ENCODE results near the gene SPSB1.

Gene SPSB1

DNA sequence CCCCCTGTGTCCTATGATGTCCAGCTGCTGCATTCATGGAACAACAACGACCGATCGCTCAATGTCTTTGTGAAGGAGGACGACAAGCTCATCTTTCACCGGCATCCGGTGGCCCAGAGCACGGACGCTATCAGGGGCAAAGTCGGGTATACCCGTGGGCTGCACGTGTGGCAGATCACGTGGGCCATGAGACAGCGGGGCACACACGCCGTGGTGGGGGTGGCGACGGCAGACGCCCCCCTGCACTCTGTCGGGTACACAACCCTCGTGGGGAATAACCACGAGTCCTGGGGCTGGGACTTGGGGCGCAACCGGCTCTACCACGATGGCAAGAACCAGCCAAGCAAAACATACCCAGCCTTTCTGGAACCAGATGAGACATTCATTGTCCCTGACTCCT lies 63.3 kb downstream of the SPSB1 start:
- Mint-ChIP-seq H3K36me3 (ENCODE audit: low read depth) (peaks cover 26% of the 10 kb centered on the region), H3K9me3 (no peaks in the 10 kb centered on the region), H3K4me1 (peaks cover 31% of the 10 kb centered on the region), H3K4me3 (no peak overlapping the region), H3K27me3 (ENCODE audit: low read depth) (peaks cover 2% of the 10 kb centered on the region), H3K27ac (no peak overlapping the region)
- TF ChIP-seq, protein P1, sequence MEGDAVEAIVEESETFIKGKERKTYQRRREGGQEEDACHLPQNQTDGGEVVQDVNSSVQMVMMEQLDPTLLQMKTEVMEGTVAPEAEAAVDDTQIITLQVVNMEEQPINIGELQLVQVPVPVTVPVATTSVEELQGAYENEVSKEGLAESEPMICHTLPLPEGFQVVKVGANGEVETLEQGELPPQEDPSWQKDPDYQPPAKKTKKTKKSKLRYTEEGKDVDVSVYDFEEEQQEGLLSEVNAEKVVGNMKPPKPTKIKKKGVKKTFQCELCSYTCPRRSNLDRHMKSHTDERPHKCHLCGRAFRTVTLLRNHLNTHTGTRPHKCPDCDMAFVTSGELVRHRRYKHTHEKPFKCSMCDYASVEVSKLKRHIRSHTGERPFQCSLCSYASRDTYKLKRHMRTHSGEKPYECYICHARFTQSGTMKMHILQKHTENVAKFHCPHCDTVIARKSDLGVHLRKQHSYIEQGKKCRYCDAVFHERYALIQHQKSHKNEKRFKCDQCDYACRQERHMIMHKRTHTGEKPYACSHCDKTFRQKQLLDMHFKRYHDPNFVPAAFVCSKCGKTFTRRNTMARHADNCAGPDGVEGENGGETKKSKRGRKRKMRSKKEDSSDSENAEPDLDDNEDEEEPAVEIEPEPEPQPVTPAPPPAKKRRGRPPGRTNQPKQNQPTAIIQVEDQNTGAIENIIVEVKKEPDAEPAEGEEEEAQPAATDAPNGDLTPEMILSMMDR (IDR thresholded peaks at IDR 0.05; ENCODE audit: unreplicated experiment in 3 of 3) = no peak

DNA sequence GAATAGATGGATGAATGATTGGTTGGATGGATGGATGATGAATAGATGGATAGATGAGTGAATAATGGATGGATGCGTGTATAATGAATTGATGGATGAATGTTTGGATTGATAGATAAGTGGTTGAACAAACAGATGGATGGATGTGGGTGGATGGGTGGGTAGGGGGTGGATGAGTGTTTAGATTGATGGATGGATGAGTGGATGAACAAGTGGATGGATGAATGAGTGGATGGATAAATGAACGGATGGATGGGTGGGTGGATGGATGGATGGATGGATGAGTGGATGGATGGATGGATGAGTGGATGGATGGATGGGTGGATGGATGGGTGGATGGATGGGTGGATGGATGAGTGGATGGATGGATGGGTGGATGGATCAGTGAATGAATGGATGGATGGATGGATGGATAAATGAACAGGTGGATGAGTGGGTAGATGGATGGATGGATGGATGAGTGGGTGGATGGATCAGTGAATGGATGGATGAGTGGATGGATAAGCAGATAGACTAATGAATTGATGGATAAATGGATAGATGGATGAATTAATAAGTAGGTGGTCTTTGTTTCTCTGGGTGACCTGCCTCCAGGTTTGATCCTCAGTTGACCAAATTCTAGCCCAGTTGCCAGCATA lies 64.3 kb downstream of the SPSB1 start:
- H3K4me1 Mint-ChIP-seq = peaks cover 24% of the 10 kb centered on the region
- no peaks in the 10 kb centered on the region for H3K27me3 Mint-ChIP-seq (ENCODE audit: low read depth)
- TF ChIP-seq, protein P1 (IDR thresholded peaks at IDR 0.05; ENCODE audit: unreplicated experiment in 3 of 3) = no peak

DNA sequence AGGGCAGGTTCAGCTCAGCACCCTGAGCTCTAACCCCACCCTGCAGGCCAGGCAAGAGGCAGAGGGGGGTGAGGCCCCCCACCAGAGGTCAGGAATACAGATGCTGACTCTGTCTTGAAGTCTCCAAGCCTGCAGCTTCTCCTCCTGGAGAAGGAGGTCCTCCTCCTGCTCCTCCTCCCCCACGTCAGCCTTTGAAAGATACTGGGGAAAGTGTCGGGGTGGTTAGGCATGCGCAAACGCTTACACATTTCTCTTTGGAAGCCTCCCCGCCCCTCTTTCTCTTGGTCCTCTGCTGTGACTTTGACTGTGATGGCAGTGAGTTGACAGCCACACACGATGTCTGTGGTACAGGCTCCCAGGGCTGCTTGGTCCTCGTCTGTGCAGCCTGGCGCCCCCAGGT lies 65.3 kb downstream of the SPSB1 start:
- peaks cover 24% of the 10 kb centered on the region for H3K4me1 Mint-ChIP-seq
- H3K27ac Mint-ChIP-seq = no peak overlapping the region
- no peaks in the 10 kb centered on the region for H3K9me3 Mint-ChIP-seq
- no peaks in the 10 kb centered on the region for H3K27me3 Mint-ChIP-seq (ENCODE audit: low read depth)
- peaks cover 26% of the 10 kb centered on the region for H3K36me3 Mint-ChIP-seq (ENCODE audit: low read depth)
- TF ChIP-seq, protein P1 (IDR thresholded peaks at IDR 0.05; ENCODE audit: unreplicated experiment in 3 of 3) = no peak
- H3K4me3 Mint-ChIP-seq = no peak overlapping the region

More for the DNA sequence above, 64.3 kb downstream of the SPSB1 start:
- Mint-ChIP-seq H3K27ac (peak overlapping the region in 2 of 3 experiments; percentile 1 to 15), H3K4me3 (no peak overlapping the region), H3K36me3 (ENCODE audit: low read depth) (peaks cover 26% of the 10 kb centered on the region), H3K9me3 (no peaks in the 10 kb centered on the region)

DNA sequence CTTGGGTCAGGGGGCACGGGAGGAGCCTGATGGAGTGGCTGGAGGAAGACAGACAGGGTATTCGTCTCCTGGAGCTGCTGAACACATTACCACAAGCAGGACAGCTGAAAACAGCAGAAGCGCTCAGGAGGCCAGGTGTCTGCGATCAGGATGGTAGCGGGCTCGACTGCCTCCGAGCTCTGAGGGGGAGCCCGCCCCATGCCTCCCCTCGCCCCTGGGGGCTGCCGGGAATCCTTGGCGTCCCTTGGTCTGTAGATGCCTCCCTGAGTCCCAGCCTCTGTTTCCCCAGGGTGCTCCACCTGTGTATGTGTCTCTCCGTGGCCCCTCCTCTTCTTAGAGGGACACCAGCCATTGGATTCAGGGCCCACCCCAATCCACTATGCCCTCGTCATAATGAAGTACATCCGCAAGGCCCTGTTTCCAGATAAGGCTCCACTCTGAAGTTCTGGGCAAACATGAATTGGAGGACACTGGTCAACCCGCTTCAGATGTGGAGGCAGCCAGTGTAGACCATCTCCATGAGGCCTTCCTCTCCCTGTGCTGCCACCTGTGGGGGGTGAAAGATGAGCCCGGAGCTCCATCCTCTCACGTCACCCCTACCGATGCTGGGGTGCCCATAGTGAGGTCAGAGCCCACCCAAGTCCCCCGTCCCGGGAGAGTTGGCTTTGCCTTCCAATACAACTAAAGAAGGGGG lies 67.8 kb downstream of the SPSB1 start:
- H3K36me3 Mint-ChIP-seq (ENCODE audit: low read depth) = peaks cover 25% of the 10 kb centered on the region
- peaks cover 24% of the 10 kb centered on the region for H3K4me1 Mint-ChIP-seq
- TF ChIP-seq, protein P1 (IDR thresholded peaks at IDR 0.05; ENCODE audit: unreplicated experiment in 3 of 3) = no peak
- no peaks in the 10 kb centered on the region for H3K9me3 Mint-ChIP-seq
- H3K27ac Mint-ChIP-seq = peak overlapping the region; percentile 44 to 72 (median 59)
- peak overlapping the region in 1 of 3 experiments; percentile 28 for H3K4me3 Mint-ChIP-seq
- H3K27me3 Mint-ChIP-seq (ENCODE audit: low read depth) = no peaks in the 10 kb centered on the region

DNA sequence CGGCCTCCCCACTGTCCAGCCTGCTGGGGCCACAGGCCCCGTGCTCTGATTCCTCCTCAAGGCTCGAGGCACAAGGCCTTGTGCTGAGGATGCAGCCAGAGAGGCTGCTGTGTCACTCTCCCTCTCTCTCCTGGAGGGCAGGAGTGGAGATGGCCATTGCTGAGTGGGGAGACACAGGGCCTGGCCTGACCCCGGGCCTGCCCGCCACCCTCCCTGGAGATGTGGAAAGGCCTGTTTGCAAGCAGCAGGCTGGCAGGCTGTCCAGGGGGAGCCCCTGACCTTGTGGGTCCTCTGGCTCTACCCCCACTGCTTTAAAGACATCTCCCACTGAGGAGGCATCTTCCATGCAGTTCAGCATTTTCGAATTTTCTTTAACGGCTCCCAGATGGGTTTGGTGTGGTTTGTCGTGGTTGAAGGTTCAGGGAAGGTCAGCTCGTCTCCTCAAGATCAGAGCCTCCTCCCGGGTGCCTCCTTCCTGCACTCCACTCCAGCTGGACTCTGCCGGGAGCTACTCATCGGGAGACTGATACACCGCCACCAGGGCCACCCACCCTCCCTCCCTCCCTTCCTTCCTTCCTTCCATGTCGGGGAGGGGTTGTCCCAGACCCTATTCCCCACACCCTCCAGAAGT lies 69.1 kb downstream of the SPSB1 start:
- Mint-ChIP-seq H3K27ac (peak overlapping the region in 1 of 3 experiments; percentile 69), H3K4me1 (peaks cover 21% of the 10 kb centered on the region), H3K4me3 (no peak overlapping the region), H3K36me3 (ENCODE audit: low read depth) (peaks cover 14% of the 10 kb centered on the region), H3K9me3 (no peaks in the 10 kb centered on the region), H3K27me3 (ENCODE audit: low read depth) (no peaks in the 10 kb centered on the region)
- TF ChIP-seq, protein P1 (IDR thresholded peaks at IDR 0.05; ENCODE audit: unreplicated experiment in 3 of 3) = no peak

All from nephron (organoid).